GM21723 (cell line): ENCODE data around the gene KLF3.
"Not testable (repeated sequence)": the region's sequence is repeated elsewhere in the genome, so short reads cannot be mapped to it uniquely, and the experiment has no call there.

Source experiments
- ATAC-seq: cut with Tn5 transposase; IDR thresholded peaks from one replicate; pipeline ENCODE4 v1.9.1; 2021; ENCODE audit warnings: mild to moderate bottlenecking, moderate library complexity; ENCODE audit not compliant: unreplicated experiment

The KLF3 gene

DNA sequence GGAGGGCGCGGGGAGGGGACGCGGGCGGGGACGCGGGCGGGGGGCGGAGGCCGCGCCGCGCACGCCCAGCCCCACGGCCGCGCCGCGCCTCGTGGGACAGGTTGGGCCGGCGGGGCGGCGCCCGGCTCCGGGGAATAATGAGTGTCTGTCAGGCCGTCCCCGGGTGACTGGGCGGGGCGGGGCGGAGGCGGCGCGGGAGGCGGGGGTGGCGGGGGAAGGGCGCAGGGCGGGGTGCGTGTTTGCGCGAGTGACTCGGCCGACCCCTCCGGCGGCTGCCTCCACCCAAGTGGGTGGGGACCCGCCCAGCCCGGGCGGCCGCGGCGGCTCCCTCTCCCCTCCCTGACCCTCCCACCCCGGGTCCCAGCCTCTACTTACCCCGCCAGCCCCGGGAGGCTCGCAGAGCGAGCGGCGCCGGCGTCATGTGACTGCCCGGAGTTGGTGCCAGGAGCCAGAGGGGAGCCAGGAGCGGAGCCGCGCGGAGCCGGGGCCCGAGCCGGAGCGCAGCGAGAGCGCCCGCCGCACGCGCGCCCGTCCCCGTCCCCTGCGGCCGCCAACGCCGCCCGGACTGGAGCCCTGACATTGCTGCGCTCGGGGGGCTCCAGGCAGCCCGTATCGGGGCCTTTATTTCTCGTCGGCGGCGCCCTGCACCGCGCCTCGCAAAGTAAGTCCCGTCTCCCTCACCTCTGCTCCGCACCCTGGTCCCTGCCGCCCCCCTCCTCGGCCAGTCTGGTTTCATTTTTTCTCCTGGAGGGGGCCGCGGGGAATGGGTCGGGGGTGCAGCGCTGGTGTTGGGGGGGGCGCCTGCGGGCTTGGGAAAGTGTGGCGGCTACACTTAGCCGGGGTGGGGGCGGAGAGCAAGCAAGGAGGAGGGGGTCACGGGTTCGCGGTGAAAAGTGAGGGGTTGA lies at the start of gene KLF3:
TSS of gene KLF3 (plus strand) at position 399 of the 905 bp plus-strand sequence. CDS start 16,427 bp downstream, outside the sequence.
- peak; percentile 63 for ATAC-seq

DNA sequence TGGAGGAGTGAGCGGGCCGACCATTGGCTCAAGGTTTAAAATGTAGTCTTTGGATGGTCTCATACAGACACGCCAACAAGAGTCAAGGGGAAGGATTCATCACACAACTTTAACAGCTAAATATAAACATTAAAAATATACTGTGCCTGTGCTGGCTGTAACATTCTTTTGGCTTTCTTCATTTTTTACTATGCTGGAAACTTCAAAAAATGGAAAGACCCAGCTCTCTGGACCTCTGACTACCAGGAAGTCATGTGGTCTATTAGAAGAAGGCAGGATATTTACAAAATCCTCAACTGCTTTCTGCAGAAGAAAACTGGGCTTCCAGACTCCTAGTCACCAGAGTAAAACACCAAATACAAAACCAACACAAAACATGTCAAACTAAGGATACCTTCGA lies 49.8 kb upstream of the KLF3 start:
- ATAC-seq: no peak

DNA sequence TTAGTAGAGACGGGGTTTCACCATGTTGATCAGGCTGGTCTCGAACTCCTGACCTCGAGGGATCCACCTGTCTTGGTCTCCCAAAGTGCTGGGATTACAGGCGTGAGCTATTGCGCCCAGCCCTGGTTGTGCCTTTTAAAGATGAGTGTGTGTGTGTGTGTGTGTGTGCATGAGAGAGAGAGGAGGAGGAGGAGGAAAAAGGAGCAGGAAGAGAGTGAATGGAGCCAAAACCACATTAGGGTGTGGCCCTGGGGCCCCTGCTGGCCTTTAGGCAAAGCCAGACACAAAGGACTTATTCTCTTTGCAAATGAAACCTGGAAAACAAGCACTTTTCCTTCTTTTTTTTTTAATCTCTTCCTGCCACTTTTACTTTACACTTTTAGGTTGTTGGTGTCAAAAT lies 48.2 kb upstream of the KLF3 start:
- ATAC-seq: no peak

DNA sequence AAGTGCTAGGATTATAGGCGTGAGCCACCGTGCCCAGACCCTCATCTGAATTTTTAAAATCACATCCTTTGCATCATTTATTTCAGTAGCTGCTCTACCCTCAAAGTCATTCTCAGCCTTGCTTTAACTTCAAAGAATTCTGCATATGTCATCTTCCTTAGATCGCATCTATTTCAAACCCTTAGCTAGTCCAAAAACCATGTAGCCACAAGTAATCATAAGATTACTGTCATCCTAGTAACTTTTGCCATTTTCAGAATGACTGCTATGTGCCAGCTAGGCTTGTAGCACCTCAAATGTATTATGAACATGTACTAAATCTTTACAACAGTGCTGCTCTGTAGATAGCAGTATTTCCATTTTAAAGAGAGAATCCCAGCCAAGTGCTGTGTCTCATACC lies 45.5 kb upstream of the KLF3 start:
- no peak for ATAC-seq

DNA sequence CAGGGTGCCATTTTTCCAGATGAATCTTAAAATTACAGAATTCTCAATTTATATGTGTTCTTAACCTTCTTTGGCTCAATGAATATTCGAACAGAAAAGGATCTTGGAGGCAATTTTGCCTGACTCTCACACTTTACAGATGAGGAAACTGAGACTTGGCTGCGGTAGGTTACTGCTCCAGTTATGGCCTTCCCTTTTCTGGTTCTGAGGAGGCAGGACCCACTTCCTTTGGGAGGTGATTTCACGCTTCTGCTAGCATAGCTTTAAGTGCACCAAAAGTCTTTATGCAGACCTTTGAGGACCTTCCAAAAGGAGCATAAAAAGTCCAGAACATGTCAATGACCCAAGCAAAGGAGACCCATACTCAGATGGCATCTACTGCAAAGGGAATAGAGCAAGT lies 44.7 kb upstream of the KLF3 start:
- no peak for ATAC-seq

DNA sequence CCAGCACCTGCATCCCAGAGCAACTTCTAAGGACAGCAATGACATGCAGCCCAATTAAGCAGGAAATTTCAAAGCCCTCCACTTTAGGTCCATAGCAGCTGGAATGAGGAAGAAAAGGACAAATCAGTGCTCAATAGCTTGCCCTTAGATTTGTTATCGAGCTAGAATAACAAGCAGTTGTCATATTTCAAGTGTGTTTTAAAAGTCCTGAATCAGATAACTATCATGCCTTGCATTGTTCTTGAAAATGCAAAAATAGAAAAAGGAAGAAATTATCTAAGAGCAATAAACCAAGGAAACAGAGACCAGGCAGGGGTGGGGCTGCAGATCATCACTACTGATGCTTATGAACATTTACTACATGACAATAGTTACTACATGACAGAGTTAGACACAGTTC lies 43.9 kb upstream of the KLF3 start:
- no peak for ATAC-seq

DNA sequence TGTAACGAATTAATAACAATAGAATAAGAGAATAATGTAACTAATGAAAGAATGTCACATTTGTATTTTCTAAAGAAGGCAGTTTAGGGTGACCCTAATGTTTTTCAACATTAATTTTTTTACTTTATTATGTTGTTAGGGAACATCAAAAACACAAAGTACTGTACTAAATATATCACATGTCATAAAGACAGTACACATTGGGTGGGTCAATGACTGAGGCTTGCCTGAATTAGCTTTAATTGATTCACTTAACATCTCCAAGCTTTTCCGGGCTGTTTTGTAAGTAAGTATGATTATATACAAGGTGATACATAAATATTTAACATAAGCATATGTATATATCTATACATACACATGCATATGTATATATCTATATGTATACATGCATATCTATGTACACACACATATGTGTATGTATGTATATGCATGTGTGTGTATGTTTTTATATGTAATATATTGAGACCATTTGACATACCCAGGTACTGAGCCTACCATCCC lies 43.4 kb upstream of the KLF3 start:
- ATAC-seq: no peak

DNA sequence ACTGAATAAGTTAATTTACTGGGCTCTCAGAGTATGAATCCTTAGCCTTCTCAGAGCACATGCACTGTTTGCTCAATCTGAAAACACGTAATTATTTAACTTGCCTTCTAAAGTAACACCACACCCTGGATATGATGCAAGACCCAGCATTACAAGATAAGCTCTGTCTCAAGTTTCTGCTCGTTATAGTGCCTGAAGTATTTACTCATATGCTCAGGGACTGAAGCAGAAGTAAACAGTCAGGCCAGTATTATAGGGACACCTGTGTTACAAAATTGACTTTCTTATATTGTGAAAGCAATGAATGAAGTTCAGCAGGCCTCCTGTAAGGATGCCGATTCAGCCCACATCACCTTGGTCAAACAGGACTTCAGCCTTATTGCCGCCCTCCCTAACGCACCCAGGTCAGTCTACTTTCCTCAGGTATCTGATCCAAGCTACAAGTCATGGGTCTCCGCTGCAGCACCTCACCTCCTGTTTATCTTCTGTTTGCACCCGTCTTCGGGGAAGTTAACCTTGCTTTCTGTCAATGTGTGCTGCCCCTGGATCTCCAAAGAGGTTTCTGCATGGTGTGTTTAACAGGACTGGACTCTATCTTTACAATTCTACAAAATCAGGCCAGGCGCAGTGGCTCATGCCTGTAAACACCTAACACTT lies 42.8 kb upstream of the KLF3 start:
- ATAC-seq: no peak

DNA sequence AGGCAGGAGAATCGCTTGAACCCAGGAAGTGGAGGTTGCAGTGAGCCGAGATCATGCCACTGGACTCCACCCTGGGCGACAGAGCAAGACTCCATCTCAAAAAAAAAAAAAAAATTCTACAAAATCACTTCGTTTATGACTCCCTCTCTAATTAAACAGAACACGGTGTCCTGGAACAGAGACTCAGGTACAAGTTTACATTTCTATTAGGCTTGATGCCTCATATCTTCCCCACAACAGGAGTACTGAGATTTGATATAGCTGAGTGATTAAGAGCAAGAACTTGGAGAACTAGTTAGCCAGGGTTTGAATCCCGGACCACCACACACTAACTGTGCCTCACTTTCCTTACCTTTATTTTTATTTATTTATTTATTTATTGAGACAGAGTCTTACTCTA lies 42.2 kb upstream of the KLF3 start:
- ATAC-seq: no peak

DNA sequence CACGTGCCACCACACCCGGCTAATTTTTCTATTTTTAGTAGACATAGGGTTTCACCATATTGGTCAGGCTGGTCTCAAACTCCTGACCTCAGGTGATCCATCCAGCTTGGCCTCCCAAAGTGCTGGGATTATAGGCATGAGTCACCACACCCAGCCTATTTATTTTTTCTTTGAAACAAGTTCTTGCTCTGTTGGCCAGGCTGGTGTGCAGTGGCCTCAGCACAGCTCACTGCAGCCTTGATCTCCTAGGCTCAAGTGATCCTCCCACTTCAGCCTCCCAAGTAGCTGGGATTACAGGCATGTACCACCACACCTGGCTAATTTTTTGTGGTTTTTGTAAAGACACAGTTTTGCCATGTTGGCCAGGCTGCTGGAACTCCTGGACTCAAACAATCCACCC lies 41.7 kb upstream of the KLF3 start:
- ATAC-seq: not testable (repeated sequence)

DNA sequence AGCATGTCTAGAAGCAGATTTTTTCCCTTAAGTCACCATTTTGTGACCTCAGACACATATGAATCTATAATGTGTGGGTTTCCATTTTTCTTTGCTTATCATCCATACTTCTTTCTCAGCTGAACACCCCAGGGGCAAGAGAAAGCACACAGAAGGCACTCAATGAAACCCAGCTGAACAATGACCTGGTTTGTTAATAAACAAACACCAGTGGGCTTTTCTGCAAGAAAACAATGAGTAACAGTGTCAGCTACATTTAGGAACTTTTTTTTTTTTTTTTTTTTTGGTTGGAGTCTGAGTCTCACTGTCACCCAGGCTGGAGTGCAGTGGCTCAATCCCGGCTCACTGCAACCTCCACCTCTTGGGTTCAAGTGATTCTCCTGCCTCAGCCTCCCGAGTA lies 40.7 kb upstream of the KLF3 start:
- ATAC-seq: no peak

DNA sequence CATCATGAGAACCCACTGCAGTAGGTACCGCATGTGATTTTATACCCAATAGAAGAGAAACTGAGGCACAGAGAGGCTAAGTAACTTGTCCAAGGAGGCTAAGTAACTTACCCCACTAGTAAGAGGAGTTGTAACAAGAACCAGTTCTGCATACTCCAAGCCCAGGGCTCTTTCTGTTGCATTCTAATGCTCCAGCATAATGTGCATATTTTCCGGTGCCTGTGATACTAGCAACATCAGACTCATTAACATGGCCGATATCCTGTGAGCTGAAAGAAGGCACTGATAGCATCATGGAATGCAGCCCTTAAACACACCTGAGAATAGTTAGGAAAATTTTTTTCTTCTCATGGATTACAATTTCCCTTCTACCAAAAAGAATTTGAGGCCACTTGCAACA lies 39.7 kb upstream of the KLF3 start:
- no peak for ATAC-seq

DNA sequence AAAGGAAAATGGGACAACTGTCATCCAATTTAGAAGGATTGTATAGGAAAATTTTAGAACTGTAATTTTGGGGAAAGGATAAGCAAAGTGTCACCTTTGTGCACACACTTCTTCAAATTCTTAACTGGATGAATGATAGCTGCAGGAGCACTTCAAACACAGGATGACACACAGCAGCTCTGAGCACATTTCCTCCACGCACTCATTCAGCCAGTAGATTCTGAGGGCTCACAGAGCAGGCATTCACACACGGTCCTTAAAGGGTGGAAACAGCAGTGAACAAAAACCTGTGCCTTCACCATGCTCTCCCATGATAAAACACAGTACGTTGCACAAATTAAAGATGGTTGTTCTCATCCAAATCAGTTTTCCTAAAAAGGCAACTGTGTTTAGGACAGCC lies 38.5 kb upstream of the KLF3 start:
- no peak for ATAC-seq

DNA sequence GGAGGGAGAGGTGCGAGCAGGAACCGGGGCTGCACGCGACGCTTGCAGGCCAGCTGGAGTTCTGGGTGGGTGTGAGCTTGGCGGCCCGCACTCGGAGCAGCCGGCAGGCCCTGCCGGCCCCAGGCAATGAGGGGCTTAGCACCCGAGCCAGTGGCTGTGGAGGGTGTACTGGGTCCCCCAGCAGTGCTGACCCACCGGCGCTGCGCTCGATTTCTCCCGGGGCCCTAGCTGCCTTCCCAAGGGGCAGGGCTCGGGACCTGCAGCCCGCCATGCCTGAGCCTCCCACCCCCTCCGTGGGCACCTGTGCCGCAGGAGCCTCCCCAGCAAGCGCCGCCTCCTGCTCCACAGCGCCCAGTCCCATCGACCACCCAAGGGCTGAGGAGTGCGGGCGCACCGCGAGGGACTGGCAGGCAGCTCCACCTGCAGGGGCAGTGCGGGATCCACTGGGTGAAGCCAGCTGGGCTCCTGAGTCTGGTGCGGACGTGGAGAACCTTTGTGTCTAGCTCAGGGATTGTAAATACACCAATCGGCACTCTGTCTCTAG lies 37.0 kb upstream of the KLF3 start:
- ATAC-seq: not testable (repeated sequence)

DNA sequence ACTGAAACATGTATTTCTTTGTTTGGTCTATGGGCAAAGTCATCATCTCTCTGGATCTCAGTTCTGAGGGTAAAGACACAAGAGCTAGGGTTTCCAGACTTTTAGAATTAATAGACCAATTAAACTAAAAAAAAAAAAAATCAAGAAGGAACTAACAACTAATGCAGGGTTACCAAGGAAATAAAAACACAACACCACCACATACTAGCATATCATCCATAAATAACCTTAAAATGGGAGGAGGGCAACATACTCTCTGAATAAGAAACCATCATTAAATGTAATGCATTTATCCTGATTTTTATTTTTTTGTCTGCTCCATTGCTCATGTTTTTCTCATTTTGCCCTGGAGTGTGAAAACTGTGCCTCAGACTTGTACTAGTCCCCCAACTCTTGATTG lies 33.5 kb upstream of the KLF3 start:
- ATAC-seq: no peak

DNA sequence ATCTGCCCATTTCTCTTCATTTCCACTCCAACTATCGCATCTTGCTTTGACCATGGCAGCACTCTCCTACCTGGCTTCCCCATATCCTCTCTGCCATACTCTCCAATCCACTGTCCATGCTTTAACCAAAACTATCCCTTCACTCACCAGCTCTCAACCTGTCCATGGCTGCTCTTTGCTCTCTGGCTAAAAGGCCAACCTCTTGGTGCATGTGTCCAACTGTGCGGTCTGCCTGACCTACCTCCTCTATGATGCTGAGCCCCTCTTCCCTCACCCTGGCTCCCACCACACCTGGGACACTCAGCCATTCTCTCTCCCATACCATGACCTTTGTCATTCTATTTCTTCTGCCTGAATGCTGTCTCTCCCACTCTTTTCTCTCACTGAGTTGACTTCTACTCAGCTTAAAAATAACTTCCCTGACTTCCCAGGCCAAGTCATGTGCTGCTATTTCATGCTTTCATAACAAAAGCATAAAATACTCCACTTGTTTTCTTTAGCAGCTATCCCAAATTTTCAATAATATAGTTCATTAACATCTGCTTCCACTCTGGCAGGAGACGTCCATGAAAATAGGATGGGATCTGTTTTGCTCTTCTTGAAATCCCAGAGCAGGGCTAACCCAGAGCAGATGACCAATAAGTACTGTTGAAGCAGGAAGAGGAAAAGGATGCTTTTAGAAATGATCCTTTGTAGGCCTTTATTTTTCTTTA lies 29.8 kb upstream of the KLF3 start:
- no peak for ATAC-seq

DNA sequence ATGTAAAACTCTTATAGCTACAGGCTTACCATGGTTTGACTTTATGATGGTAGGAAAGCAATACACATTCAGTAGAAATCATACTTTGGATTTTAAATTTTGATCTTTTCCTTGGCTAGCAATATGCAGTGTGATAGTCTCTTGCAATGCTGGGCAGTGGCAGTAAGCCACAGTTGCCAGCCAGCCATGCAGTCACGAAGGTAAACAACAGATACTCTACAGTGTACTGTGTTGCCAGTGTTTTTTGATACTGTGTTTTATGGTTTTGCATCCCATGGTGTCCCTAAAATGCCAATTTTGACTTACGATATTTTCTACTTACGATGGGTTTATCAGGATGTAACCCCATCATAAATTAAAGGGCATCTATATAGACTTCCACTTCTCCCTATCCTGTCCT lies 24.8 kb upstream of the KLF3 start:
- ATAC-seq: no peak

DNA sequence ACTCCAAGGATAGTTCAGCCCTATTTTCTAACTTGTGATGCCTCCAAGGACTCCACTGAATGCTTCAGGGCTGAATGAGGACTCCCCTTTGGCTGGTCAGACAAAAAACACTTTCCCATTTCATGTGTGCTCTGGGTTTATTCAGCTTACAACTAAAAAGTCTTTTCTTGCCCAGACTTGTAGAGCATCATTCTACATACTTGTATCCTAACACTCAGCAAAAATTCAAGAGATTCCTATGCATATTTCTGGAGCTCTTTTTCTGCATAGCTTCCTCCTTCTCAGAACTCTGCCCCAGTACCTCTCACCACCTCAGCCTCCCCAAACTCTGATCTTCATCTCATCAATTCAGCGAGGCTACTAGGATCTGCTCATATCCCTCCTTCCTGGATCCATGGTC lies 22.2 kb upstream of the KLF3 start:
- no peak for ATAC-seq

DNA sequence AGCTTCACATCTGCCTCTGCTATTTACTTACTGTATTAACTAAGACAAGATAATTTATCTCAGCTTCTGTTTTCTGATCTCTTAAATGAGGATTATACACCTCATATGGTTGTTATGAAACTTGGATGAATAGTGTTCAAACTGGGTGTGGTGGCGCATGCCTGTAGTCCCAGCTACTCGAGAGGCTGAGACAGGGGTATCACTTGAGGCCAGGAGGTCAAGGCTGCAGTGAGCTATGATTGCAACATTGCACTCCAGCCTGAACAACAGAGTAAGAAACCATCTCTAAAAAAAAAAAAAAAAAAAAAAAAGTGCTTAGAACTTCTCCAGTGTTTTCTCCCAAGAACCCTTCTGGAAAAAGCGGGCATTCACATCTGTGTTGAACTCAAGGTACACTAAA lies 19.8 kb upstream of the KLF3 start:
- ATAC-seq: no peak

DNA sequence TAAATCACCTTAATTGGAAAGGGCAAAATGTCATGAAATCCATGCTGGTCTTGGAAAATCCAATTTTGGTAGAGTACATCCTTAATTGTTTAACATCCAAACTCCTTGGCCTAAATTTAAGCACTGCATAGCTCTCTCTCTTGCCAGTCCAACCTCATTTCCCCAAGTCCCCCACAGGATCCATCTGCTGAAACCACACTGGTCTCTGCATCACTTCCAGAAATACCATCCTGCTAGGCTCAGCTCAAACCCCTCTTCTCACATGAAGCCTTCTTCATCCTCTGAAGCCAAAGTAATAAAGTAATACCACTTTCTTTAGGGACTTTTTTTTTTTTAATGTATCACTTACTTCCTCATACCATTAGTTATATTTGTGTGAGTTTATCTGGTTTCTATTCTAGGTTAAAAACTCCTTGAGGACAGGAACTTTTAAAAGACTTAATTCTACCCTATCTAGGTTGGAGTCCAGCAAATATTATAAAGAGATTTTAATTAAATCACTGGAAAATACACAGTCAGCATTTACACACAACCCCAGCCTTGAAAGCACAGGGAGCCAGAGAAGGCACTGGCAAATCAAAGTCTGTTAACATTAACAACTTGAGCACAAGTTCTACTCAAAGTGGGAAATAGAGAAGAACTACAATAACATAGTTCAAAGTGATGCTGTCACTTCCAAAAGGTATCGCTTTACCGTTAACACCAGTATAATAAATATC lies 16.7 kb upstream of the KLF3 start:
- ATAC-seq: no peak

DNA sequence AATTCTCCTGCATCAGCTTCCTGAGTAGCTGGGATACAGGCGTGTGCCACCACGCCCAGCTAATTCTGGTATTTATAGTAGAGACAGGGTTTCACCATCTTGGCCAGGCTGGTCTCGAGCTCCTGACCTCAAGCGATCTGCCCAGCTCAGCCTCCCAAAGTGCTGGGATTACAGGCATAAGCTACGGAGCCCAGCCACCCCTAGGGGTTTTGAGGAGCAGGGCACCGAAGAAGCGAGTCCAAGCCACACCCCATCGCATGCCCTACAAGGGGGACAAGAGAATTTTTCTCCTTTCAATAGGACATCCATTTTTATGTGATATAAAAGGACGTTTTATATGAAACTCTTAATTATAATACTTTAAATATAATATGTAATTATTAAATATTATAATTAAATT lies 13.9 kb upstream of the KLF3 start:
- no peak for ATAC-seq
